GM21367 (cell line): ENCODE measurements around the gene CCNQ.

Experiments used
- ATAC-seq: cut with Tn5 transposase; IDR thresholded peaks from one replicate; pipeline ENCODE4 v1.9.1; 2021; ENCODE audit not compliant: unreplicated experiment

CCNQ gene

DNA sequence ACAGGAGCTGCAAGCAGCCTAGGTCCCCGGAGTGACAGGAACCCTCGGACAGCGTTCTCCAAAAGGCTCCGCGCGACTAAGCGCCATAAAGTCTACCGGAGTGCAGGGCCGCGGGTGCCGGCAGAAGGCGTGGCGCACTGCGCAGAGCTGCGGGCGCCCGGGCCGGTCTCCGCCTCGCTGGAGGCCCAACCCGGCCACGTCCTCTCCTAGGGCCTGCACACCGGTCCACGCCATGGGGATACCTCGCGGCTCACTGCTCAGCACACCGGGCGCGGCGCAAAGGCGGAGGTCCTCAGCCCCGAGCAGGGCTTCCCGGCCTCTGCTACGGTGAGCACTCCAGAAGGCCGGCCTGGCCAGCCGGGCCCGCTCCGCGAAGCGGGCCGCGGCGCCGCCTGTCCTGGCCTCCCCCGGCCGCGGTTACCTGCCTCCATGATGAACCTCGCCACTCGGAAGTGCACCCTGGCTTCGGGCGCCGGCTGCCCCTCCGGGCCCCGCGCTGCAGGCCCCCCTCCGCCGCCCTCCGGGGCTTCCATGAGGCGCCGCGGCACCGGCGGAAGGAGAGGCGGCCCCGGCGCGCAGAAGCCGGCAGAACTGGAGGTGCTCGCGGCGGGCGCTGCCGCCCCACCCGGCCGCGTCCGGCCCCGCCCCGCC, at the start of gene CCNQ:
Gene CCNQ, minus strand, starts transcription at position 599 of the 651 bp plus-strand sequence. Its CDS starts 66 bp downstream, at position 533.
- ATAC-seq: peak; percentile 34

- no peak for ATAC-seq
Observed at GRCh38 chrX:153647461-153648357, 48.8 kb upstream of the CCNQ start.

GRCh38 chrX:153646620-153647373, 47.9 kb upstream of the CCNQ start, which contains the start of gene DUSP9:
TSS of gene DUSP9 (plus strand) at chrX:153647203. CDS start at chrX:153647954, 751 bp downstream.
- no peak for ATAC-seq

DNA sequence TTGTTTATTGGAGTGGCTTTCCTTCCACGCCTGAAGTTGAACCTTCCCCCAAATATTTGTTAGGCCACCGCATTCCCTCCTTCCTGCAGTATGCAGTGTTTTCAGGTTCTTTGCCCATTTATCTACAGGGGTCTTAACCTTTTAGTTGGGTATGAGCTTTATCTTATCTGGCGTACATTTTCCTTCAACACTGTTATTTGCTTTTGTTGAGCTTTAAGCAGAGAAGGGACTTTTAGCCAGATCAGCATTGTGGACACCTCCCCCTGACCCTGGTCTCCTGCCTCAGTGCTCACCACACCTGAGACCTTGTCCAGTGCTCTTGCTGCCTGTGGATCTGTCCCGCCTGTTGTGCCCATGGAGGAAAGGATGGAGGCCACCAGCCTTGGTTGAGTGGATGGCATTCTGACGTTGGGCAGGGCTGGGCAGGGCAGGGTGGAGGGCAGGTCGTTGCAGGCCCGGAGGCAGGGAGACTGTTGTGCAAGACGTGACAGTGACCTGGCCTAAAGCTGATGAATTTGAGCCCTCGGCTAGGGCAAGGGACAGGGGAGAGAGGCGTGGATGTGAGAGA, 47.1 kb upstream of the CCNQ start:
- no peak for ATAC-seq

GRCh38 chrX:153645151-153645550, 46.2 kb upstream of the CCNQ start:
- no peak for ATAC-seq

DNA sequence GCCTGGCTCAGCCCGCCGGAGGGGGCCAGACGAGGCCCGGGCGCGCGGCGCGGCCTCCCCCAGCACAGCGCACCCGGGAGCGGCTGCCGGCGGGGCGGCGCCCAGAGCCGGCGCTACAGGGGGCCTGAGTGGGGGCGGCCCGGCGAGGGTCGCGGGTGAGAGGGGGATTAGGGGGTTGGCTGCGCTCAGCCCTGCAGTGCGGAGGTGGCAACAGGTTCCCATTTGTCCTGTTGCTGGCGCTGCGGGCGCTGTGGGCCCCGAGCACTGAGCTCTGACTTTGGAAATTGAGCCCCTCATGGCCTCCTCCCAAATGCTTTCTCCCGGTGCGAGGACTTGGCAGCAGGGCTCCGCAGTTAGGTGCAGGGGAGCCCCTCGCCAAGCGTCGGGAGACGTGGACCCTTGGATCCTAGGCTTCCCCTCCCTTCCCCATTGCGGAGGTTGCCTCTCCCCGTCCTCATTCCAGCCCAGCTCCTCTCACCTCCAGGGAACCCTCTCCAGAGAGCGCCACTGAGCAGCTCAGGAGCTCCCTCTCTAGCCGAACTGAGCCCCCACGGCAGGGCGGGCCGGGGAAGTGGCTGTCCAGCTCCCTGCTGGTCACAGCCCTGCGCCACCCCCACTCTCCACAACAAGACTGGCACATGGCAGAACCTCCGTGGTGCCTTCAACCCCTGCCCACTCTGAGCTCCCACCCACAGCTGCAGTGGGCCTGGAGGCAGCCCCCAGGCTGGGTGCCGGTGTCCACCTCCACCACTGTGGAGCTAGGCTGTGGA, 45.6 kb upstream of the CCNQ start:
- no peak for ATAC-seq

DNA sequence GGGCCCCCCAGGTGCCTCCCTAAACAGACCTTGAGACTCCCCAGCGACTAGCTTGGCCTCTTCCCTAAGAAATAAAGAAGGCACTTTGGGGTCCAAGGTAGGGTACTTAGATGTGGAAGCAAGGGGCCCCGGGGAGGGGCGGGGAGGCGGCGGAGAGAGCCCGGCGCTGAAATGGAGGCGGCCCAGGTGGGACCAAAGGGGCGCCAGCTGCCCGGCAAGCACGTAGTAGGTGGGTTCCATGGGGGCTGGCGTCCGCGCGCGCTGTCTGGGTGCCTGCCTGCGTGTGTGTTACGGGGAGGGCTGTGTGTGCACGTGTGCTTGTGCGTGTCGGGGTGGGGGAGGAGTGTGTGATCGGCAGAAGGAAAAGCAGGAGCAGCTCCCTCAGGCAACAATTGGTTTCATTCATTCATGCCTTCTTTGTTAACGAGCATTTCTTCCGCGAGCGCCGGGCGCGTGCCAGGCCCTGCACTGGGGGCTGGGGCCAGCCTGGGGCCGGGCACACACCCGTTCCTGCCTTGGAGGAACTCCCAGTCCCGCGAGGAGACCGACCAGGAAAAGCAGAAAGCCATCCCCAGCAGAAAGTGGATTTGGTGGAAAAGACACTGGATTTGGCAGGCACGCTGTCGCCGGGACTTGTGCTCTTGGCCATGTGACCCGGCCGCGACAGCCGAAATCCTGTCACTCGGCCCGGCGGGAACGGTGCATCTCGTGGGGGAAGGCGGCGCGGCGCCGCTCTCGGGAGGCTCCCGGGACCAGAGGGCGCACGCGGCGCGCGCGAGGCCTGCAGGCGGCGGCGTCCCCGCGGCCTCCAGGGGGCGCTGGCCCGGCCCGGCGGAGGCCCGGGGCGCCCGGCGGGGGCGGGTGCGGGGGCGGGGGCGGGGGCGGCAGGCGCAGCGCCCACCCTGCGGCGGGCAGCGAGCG, 44.8 kb upstream of the CCNQ start:
- ATAC-seq: no peak

DNA sequence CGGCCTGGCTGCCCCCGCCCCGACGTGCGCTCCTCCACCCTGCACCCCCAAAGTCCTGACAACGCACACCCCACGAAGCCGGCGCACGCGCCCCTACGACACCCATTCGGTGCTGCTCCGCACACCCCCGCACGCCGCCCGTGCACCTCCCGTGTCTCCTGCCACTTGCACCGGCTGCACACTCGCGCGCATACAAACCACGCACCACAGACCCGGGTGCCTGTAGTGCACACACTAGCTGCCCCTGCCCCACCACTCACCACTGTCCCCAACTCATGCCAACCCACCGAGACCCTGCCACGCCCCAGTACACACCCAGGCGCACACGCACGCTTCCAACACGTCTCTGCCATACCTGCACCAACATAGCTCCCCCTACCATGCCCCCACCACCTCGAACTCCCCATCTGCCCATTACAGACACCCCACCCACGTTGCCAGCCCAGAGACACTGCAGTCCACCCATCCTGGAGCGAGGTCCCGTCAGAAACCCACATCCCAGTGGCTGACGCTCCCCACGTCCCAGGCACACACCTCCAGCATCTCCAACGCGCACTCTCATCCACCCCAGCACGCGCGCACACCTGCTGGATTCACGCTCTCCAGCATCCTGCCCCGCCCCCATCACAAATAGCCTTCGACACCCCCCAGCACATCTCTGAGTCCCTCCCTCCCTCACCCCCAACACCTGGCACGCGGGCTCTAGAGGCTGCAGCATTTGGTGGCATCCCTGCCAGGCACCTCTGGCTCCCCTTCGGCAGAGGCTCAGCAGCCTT, 43.9 kb upstream of the CCNQ start:
- no peak for ATAC-seq

DNA sequence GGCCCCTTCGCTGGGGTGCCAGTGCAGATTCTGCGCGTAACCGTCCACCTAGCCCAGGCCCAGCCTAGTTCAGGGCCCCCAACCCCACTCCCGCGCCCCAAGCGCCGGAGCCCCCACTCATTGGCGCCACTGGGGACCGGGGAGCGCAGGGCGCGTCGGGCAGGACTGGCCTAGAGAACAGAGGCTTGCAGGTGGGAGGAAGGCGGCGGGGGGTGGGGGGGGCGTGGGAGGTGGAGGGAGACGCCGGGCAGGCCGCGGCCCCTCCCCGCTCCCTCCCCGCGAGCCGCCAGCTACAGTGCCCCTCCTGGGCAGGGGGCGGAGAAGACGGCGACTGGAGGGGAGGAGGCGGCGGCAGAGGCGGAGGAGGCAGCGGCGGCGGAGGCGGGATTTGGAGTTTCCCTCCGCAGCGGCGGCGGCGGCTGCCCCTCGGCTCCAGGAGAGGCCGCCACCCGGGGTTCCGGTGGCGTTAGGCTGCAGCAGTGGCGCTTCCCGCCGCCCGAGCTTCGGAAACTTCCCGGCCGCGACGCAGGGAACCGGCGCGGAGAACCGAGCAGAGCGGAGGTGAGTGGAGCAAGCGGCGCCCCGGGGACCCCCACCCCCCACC, 43.2 kb upstream of the CCNQ start:
- ATAC-seq: no peak

GRCh38 chrX:153641627-153642026, 42.7 kb upstream of the CCNQ start:
- ATAC-seq: no peak

GRCh38 chrX:153640736-153641575, 42.0 kb upstream of the CCNQ start:
- ATAC-seq: no peak

DNA sequence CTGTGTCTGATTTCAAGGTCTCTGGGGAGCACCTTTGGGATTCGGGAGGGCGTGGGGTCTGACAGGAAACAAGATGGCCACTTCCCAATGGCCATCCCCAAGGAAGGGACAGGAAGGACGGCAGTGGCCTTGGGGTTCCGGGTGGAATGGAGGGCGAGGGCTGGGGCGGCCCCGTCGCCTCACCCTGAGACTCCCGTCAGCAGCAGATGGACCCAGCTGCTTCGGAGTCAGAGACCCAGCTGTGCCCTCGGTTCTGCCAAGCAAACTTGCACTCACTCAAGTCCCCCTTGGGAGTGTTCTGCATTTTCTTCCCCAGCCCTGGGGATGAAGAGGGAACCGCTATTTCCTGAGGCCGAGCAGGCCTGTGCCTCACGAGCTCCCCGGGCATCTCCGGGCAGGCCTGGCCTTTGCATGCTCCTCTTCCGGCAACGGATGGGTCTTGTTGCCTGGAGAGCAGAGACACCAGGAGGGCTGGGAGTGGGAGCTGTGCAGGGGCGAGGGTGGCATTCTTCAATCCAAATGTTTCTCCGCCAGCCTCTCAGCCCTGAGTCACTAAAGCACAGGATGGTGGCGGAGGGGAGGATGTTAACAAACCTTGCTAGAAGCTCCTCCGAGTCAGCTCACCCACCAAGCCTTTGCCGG, 41.2 kb upstream of the CCNQ start:
- no peak for ATAC-seq

DNA sequence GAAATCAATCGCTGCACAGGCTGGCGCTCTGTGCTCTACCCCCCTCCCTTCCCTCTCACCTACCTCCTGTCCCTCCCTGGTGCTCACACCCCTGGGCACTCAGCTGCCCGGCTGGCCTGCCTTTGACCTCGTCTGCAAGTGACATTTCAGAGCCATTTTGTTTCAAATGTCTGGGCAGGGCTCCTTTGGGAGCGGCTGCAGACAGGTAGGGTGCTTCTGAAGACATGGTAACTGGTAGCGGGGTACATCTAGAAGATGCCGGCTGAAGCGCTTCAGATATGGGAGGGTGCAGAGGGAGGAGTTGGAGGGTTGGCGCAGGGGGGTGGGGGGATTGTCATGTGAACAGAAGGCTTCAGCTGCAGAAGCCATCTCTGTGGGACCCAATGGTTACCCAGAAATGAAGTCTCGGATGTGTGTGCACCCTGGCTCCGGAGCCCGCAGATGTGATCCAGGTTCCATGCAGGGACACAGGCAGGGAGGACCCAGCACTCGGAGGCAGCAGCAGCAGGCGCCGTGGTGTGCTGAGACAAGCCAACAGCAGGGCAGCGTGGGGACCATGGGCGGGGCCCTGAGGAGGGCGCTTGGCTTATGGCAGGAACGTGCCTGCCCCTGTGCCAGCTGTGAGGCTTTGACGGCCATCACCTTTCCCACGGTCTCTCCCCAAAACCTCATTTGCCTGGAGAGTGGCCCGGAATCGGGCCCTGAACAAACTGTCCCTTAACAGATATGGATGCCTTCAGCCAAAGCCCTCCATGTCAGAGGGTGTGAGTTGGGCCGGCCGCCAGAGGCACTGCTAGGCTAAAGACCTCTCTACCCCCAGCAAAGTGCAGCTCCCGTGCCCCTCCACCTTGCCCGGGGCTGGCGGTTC, 40.5 kb upstream of the CCNQ start:
- no peak for ATAC-seq

DNA sequence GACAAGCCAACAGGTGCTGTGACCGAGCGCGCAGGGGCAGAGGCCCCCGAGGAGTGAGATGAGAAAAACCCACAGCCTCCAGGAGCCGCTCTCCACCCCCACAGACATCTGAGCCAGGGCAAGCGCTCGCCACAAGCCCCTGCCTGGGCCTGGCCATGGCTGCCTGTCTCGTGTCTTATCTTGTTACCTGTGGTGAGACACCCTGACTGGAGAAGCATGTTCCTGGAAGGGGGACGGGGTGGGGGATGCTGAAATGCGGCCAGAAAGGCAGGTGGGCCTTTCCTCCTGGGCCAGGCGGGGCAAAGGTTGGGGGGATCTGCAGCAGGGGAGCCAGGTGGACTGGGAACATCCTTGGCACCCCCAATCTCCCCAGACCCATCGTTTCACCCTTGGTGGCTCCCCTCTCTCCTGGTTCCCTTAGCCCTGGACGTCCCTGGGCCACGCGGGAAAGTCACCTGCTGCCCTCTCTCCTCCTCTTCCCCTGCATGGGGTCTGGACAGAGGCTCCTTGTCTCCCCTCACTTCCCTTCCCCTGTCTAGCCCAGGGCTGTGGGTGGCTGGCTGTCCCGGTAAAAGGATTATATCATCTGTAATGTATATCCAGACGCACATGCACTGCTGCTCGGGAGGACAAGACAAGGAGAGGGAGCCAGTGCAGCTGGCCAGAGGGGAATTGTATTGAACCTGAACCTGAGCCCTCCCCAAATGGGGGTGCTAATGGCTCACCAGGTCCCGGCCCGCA, 39.7 kb upstream of the CCNQ start:
- ATAC-seq: no peak

GRCh38 chrX:153638041-153638371, 39.1 kb upstream of the CCNQ start:
- no peak for ATAC-seq
